Muscle of arm (tissue), 14 donors: ENCODE results near the gene DBF4B. TPM values are rescaled to one million over a fixed set of nuclear protein-coding genes. Genes with fewer than 3 reads are reported as not detected.
"Not testable (repeated sequence)": the region's sequence is repeated elsewhere in the genome, so short reads cannot be mapped to it uniquely, and the experiment has no call there.

Experiments used
- DNase-seq: peaks from one replicate; pipeline ENCODE4 v3.0.0-alpha.2; 2013
- long read RNA-seq, 11 donors: transcript quantifications; one replicate each; lab custom pipeline, GENCODE V29; 2026
- polyA plus RNA-seq, 12 donors: library from polyadenylated mRNA; unstranded; fragments of 120-200 nt; gene quantifications; one replicate each; pipeline ENCODE4 v1.2.1, GENCODE V29; 2013; ENCODE audit not compliant: insufficient read length in 12 of 12

The DBF4B gene
- 10 to 100 TPM in 4 of 12 donors, 1 to 10 TPM in 7, not detected in 1; 5.5 to 18.5 (median 7.1) TPM for polyA plus RNA-seq
- long read RNA-seq, donor 1 = 0 reads
- long read RNA-seq, donor 2 = 0 reads
- long read RNA-seq, donor 3 = 0 reads
- long read RNA-seq, donor 4 = 0 reads
- long read RNA-seq, donor 5, partial matches to known transcripts = 0 of 1 reads
- long read RNA-seq, donor 5, other reads (novel, unspliced or antisense) = 0 of 1 reads
- long read RNA-seq, donor 6 = 0 reads
- long read RNA-seq, donor 7 = 0 reads
- long read RNA-seq, donor 8 = 0 reads
- long read RNA-seq, donor 9 = 0 reads
- long read RNA-seq, donor 10 = 0 reads
- long read RNA-seq, donor 11 = 0 reads

GRCh38 chr17:44708401-44709263, at the start of gene DBF4B:
Gene DBF4B, plus strand, starts transcription at chr17:44708665. Its CDS starts 156 bp downstream, at chr17:44708821.
- peak; percentile 97 for DNase-seq

GRCh38 chr17:44661835-44662234, 46.6 kb upstream of the DBF4B start:
- no peak for DNase-seq

- no peak for DNase-seq
Observed at GRCh38 chr17:44663095-44663494, 45.4 kb upstream of the DBF4B start.

- DNase-seq = no peak
Observed at GRCh38 chr17:44664867-44665266, 43.6 kb upstream of the DBF4B start.

- DNase-seq = no peak
Observed at GRCh38 chr17:44666006-44666405, 42.5 kb upstream of the DBF4B start.

- DNase-seq = no peak
Observed at GRCh38 chr17:44672479-44673093, 35.9 kb upstream of the DBF4B start.

GRCh38 chr17:44673893-44674292, 34.6 kb upstream of the DBF4B start:
- no peak for DNase-seq

GRCh38 chr17:44677136-44677535, 31.3 kb upstream of the DBF4B start:
- no peak for DNase-seq

GRCh38 chr17:44683303-44683702, 25.2 kb upstream of the DBF4B start:
- not testable (repeated sequence) for DNase-seq

- DNase-seq = peak; percentile 41
Observed at GRCh38 chr17:44687756-44688155, 20.7 kb upstream of the DBF4B start.

GRCh38 chr17:44688200-44688599, 20.3 kb upstream of the DBF4B start:
- no peak for DNase-seq

GRCh38 chr17:44688675-44689476, 19.6 kb upstream of the DBF4B start:
- no peak for DNase-seq

- peak; percentile 93 for DNase-seq
Observed at GRCh38 chr17:44689477-44690217, 18.8 kb upstream of the DBF4B start, which contains the start of gene CCDC43. Gene CCDC43, minus strand, starts transcription at chr17:44689776. Its CDS starts 23 bp downstream, at chr17:44689753.

- not testable (repeated sequence) for DNase-seq
Observed at GRCh38 chr17:44690746-44691306, 17.6 kb upstream of the DBF4B start.

- no peak for DNase-seq
Observed at GRCh38 chr17:44693609-44694008, 14.9 kb upstream of the DBF4B start.

GRCh38 chr17:44700288-44700687, 8.2 kb upstream of the DBF4B start:
- DNase-seq = not testable (repeated sequence)

- DNase-seq = no peak
Observed at GRCh38 chr17:44707755-44708400, 587 bp upstream of the DBF4B start.

- no peak for DNase-seq
Observed at GRCh38 chr17:44719444-44719843, 11.0 kb downstream of the DBF4B start.

- DNase-seq = no peak
Observed at GRCh38 chr17:44722254-44722653, 13.8 kb downstream of the DBF4B start.

- not testable (repeated sequence) for DNase-seq
Observed at GRCh38 chr17:44726121-44726520, 17.7 kb downstream of the DBF4B start.
